Caco-2 (cell line): ENCODE measurements around the gene CTNNA2. TPM values are rescaled to one million over a fixed set of nuclear protein-coding genes. Genes with fewer than 3 reads are reported as not detected.

Source experiments
- BruUV-seq: library from RNA; stranded (reverse); fragments of 400-500 nt; replicated peaks from 2 replicates; lab custom pipeline; 2021; lab: Mats Ljungman, UMichigan
- CTCF ChIA-PET: fragments of 300-600 bp; sonication (Branson Sonifier 250); formaldehyde crosslinking; loops from one replicate; lab custom pipeline; 2022; ENCODE audit warnings: antibody characterized with exemption; lab: Charles Lee
- POLR2A ChIA-PET: fragments of 300-600 bp; sonication (Branson Sonifier 250); formaldehyde crosslinking; loops from one replicate; lab custom pipeline; 2022; ENCODE audit warnings: antibody characterized with exemption; lab: Charles Lee
- DNase-seq, 2 experiments: peaks; one replicate each; pipeline versions ENCODE4 v3.0.0 to v3.0.0-alpha.2; 2020 to 2022
- H3K27me3 ChIP-seq: replicated peaks from 2 replicates; pipeline ENCODE4 v1.6.0; 2011; ENCODE audit warnings: low read length; ENCODE audit not compliant: control insufficient read depth, insufficient read depth
- H3K36me3 ChIP-seq: 2 replicates; pipeline ENCODE4 v1.5.1; 2011; ENCODE audit warnings: low read length; ENCODE audit not compliant: control insufficient read depth, insufficient read depth
- H3K4me1 ChIP-seq: fragments of 250-450 bp; sonication (Bioruptor Pico); 2 replicates; pipeline ENCODE4 v1.5.1; 2020; ENCODE audit warnings: mild to moderate bottlenecking
- H3K4me3 ChIP-seq: 2 replicates; pipeline ENCODE4 v1.5.1; 2011; ENCODE audit warnings: low read depth, mild to moderate bottlenecking, control low read depth, low read length
- H3K9me3 ChIP-seq: fragments of 250-450 bp; sonication (Bioruptor Pico); 2 replicates; pipeline ENCODE4 v1.5.1; 2020; ENCODE audit warnings: mild to moderate bottlenecking, moderate library complexity
- H3K27ac Mint-ChIP-seq: one replicate; pipeline ENCODE4 v1.8.0; 2022; ENCODE audit warnings: mixed read lengths; ENCODE audit not compliant: unreplicated experiment
- H3K27me3 Mint-ChIP-seq: one replicate; pipeline ENCODE4 v1.8.0; 2022; ENCODE audit warnings: mixed read lengths; ENCODE audit not compliant: insufficient read depth, unreplicated experiment
- H3K36me3 Mint-ChIP-seq: one replicate; pipeline ENCODE4 v1.8.0; 2022; ENCODE audit warnings: mild to moderate bottlenecking, mixed read lengths; ENCODE audit not compliant: insufficient read depth, unreplicated experiment
- H3K4me1 Mint-ChIP-seq: one replicate; pipeline ENCODE4 v1.8.0; 2022; ENCODE audit warnings: low read depth, mixed read lengths; ENCODE audit not compliant: unreplicated experiment
- H3K4me3 Mint-ChIP-seq: one replicate; pipeline ENCODE4 v1.8.0; 2022; ENCODE audit warnings: mild to moderate bottlenecking, moderate library complexity, mixed read lengths; ENCODE audit not compliant: unreplicated experiment
- H3K9me3 Mint-ChIP-seq: one replicate; pipeline ENCODE4 v1.8.0; 2022; ENCODE audit warnings: mixed read lengths; ENCODE audit not compliant: unreplicated experiment
- CTCF ChIP-seq, 2 experiments: fragments of 200-600 bp in 1 of 2; IDR thresholded peaks; 1 replicate in 1 of 2; 2 replicates in 1 of 2; pipeline versions ENCODE4 v1.5.1 to v1.8.0; 2011 to 2022; ENCODE audit warnings: antibody characterized with exemption in 1 of 2, control low read depth in 1 of 2, inconsistent platforms in 1 of 2, low read depth in 1 of 2, low read length in 1 of 2, mild to moderate bottlenecking in 1 of 2, moderate library complexity in 1 of 2; ENCODE audit not compliant: insufficient read depth in 1 of 2, severe bottlenecking in 1 of 2, unreplicated experiment in 1 of 2
- intact Hi-C: fragments of 100-400 bp; cut with micrococcal nuclease; formaldehyde crosslinking; loops from one replicate; pipeline ENCODE4 v1.10.0; 2022; ENCODE audit not compliant: unreplicated experiment
- total RNA-seq: library from RNA; stranded (reverse); gene quantifications from 2 replicates; pipeline ENCODE4 v1.2.3, GENCODE V29; 2022

CTNNA2 gene
- total RNA-seq, 1 experiment from 2014 or later = not detected

DNA sequence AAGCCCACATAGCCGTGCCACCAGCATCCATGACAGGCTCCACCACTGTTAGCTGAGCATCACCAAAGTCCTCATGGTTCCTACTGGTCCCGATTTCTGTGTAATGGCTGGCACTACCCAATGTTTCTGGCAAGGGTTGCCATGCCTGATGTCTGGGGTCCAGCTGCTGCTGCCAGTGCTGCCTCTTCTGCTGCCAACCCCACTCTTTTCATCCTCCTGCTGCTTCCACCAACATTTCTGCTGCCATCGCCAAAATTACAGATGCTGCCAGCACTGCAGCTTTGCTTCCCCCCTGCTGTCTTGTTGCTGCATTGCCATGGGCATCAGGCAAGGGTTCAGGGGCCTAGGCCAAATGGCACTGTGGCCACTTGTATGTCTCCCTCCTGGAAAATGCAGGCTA lies 638.8 kb downstream of the CTNNA2 start:
- H3K9me3 Mint-ChIP-seq = no peaks in the 10 kb centered on the region
- intact Hi-C loops = no loop called here

GRCh38 chr2:80153151-80153550 lies 640.3 kb downstream of the CTNNA2 start:
- no peaks in the 10 kb centered on the region for H3K36me3 Mint-ChIP-seq
- ChIA-PET CTCF (no interaction called here), POLR2A (no interaction called here)
- intact Hi-C loops = no loop called here
- BruUV-seq = no TSS peak
- Histone ChIP-seq H3K4me3 (no peak overlapping the region), H3K27me3 (no peaks in the 10 kb centered on the region), H3K9me3 (no peaks in the 10 kb centered on the region), H3K4me1 (no peaks in the 10 kb centered on the region), H3K36me3 (no peaks in the 10 kb centered on the region)
- TF ChIP-seq CTCF (IDR thresholded peaks at IDR 0.05; ENCODE audit: insufficient read depth in 1 of 2, low read depth in 1 of 2, low read length in 1 of 2, severe bottlenecking in 1 of 2, unreplicated experiment in 1 of 2) = no peak
- DNase-seq = no peak
- no peak overlapping the region for H3K4me3 Mint-ChIP-seq
- H3K27ac Mint-ChIP-seq = no peak overlapping the region
- no peaks in the 10 kb centered on the region for H3K4me1 Mint-ChIP-seq
- no peaks in the 10 kb centered on the region for H3K9me3 Mint-ChIP-seq
- H3K27me3 Mint-ChIP-seq = no peaks in the 10 kb centered on the region

More for the DNA sequence above, 638.8 kb downstream of the CTNNA2 start:
- no peak for TF ChIP-seq CTCF (IDR thresholded peaks at IDR 0.05; ENCODE audit: insufficient read depth in 1 of 2, low read depth in 1 of 2, low read length in 1 of 2, severe bottlenecking in 1 of 2, unreplicated experiment in 1 of 2)
- Histone ChIP-seq H3K4me3 (no peak overlapping the region), H3K4me1 (no peaks in the 10 kb centered on the region), H3K9me3 (no peaks in the 10 kb centered on the region), H3K36me3 (no peaks in the 10 kb centered on the region), H3K27me3 (no peaks in the 10 kb centered on the region)
- DNase-seq = no peak
- no TSS peak for BruUV-seq
- CTCF ChIA-PET = no interaction called here
- Mint-ChIP-seq H3K36me3 (no peaks in the 10 kb centered on the region), H3K4me1 (no peaks in the 10 kb centered on the region), H3K27ac (no peak overlapping the region), H3K27me3 (no peaks in the 10 kb centered on the region), H3K4me3 (no peak overlapping the region)
- POLR2A ChIA-PET = no interaction called here

DNA sequence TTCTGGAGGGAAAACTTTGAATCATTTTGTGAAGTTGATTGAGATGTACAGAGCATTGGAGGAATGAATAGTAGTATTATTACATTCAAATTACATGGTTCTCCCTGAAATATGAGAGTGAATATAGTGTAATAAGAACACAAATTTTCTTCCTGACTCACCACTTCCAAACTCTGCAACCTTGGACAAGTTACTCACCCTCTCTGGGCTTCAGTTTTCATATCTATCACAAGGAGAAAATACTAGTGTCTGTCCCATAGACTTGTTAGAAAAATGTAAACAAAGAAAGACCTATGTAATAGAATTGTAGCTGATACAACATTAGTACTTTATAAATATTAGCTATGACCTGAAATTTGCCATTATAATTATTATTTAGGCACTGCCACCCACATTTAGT lies 640.9 kb downstream of the CTNNA2 start:
- no peaks in the 10 kb centered on the region for H3K4me1 ChIP-seq
- H3K4me3 ChIP-seq = no peak overlapping the region
- Mint-ChIP-seq H3K27ac (no peak overlapping the region), H3K36me3 (no peaks in the 10 kb centered on the region), H3K4me3 (no peak overlapping the region), H3K9me3 (no peaks in the 10 kb centered on the region), H3K27me3 (no peaks in the 10 kb centered on the region), H3K4me1 (no peaks in the 10 kb centered on the region)
- BruUV-seq = no TSS peak
- no peak for DNase-seq
- no peaks in the 10 kb centered on the region for H3K27me3 ChIP-seq
- H3K9me3 ChIP-seq = no peaks in the 10 kb centered on the region
- TF ChIP-seq CTCF (IDR thresholded peaks at IDR 0.05; ENCODE audit: insufficient read depth in 1 of 2, low read depth in 1 of 2, low read length in 1 of 2, severe bottlenecking in 1 of 2, unreplicated experiment in 1 of 2) = no peak
- POLR2A ChIA-PET = no interaction called here
- H3K36me3 ChIP-seq = no peaks in the 10 kb centered on the region
- CTCF ChIA-PET = interaction anchor here (1.6 kb wide), 1 partner anchor 85 kb away, joined by 4 read pairs; no protein-coding TSS in a partner anchor
- intact Hi-C loops = no loop called here
